ENCODE results near the gene ZNF451. TPM values are rescaled to one million over a fixed set of nuclear protein-coding genes. Genes with fewer than 3 reads are reported as not detected.

The ZNF451 gene
- total RNA-seq, 1 donor from 2014 or later, result 69.3 TPM

- H3K9me3 ChIP-seq (ENCODE audit: insufficient read depth, low read depth, low read length), result no peaks in the 10 kb centered on the region
- H3K9ac ChIP-seq (ENCODE audit: low read length), result peak overlapping the region; percentile 37
- peak overlapping the region; percentile 24 for H3K4me2 ChIP-seq (ENCODE audit: low read length)
- FAIRE-seq, result peak; percentile 23
- TF ChIP-seq CTCF (IDR thresholded peaks at IDR 0.05; ENCODE audit: insufficient read depth, low read depth, low read length) (no peak), EZH2 (IDR thresholded peaks at IDR 0.05; ENCODE audit: insufficient read depth, low read length) (no peak)
- H3K27me3 Mint-ChIP-seq (ENCODE audit: low read depth, unreplicated experiment), result no peaks in the 10 kb centered on the region
- H3K4me3 ChIP-seq (ENCODE audit: insufficient read depth, low read depth, low read length), result no peak overlapping the region
- H3K79me2 ChIP-seq (ENCODE audit: insufficient read depth, low read length), result no peaks in the 10 kb centered on the region
- H3K4me1 Mint-ChIP-seq (ENCODE audit: low read depth, unreplicated experiment), result peaks cover 9% of the 10 kb centered on the region
- no peak overlapping the region for H3K4me3 Mint-ChIP-seq (ENCODE audit: unreplicated experiment)
- no peak overlapping the region for H3K27ac Mint-ChIP-seq (ENCODE audit: unreplicated experiment)
- no peak overlapping the region for H2AFZ ChIP-seq (ENCODE audit: low read depth, low read length)
- H3K27me3 ChIP-seq (ENCODE audit: insufficient read depth, low read length), result no peaks in the 10 kb centered on the region
- DNase-seq (ENCODE audit: low read depth), result peak; percentile 77
- no peaks in the 10 kb centered on the region for H3K9me3 Mint-ChIP-seq (ENCODE audit: unreplicated experiment)
- H3K36me3 ChIP-seq (ENCODE audit: insufficient read depth, low read length), result peaks cover 3% of the 10 kb centered on the region
- H4K20me1 ChIP-seq (ENCODE audit: insufficient read depth, low read length), result no peaks in the 10 kb centered on the region
- peaks cover 2% of the 10 kb centered on the region for H3K36me3 Mint-ChIP-seq (ENCODE audit: low read depth, unreplicated experiment)
- peak overlapping the region; percentile 71 for H3K27ac ChIP-seq (ENCODE audit: low read depth, low read length)
- peaks cover 13% of the 10 kb centered on the region for H3K4me1 ChIP-seq (ENCODE audit: insufficient read depth, low read length)
These were observed 21.9 kb upstream of the ZNF451 start for GRCh38 chr6:57068061-57068460.

- peaks cover 9% of the 10 kb centered on the region for H3K4me1 Mint-ChIP-seq (ENCODE audit: low read depth, unreplicated experiment)
- H3K79me2 ChIP-seq (ENCODE audit: insufficient read depth, low read length), result no peaks in the 10 kb centered on the region
- peak overlapping the region; percentile 1 for H3K27ac ChIP-seq (ENCODE audit: low read depth, low read length)
- H3K9me3 ChIP-seq (ENCODE audit: insufficient read depth, low read depth, low read length), result no peaks in the 10 kb centered on the region
- no peak overlapping the region for H3K4me2 ChIP-seq (ENCODE audit: low read length)
- peaks cover 13% of the 10 kb centered on the region for H3K4me1 ChIP-seq (ENCODE audit: insufficient read depth, low read length)
- H4K20me1 ChIP-seq (ENCODE audit: insufficient read depth, low read length), result no peaks in the 10 kb centered on the region
- H3K27me3 Mint-ChIP-seq (ENCODE audit: low read depth, unreplicated experiment), result no peaks in the 10 kb centered on the region
- H3K27me3 ChIP-seq (ENCODE audit: insufficient read depth, low read length), result no peaks in the 10 kb centered on the region
- FAIRE-seq, result no peak
- no peak for DNase-seq (ENCODE audit: low read depth)
- H3K9me3 Mint-ChIP-seq (ENCODE audit: unreplicated experiment), result no peaks in the 10 kb centered on the region
- H3K4me3 Mint-ChIP-seq (ENCODE audit: unreplicated experiment), result no peak overlapping the region
- peaks cover 3% of the 10 kb centered on the region for H3K36me3 ChIP-seq (ENCODE audit: insufficient read depth, low read length)
- no peak overlapping the region for H2AFZ ChIP-seq (ENCODE audit: low read depth, low read length)
- H3K9ac ChIP-seq (ENCODE audit: low read length), result no peak overlapping the region
- TF ChIP-seq EZH2 (IDR thresholded peaks at IDR 0.05; ENCODE audit: insufficient read depth, low read length) (no peak), CTCF (IDR thresholded peaks at IDR 0.05; ENCODE audit: insufficient read depth, low read depth, low read length) (no peak)
- H3K4me3 ChIP-seq (ENCODE audit: insufficient read depth, low read depth, low read length), result no peak overlapping the region
- H3K36me3 Mint-ChIP-seq (ENCODE audit: low read depth, unreplicated experiment), result peaks cover 4% of the 10 kb centered on the region
- H3K27ac Mint-ChIP-seq (ENCODE audit: unreplicated experiment), result no peak overlapping the region
These were observed 20.8 kb upstream of the ZNF451 start for GRCh38 chr6:57069228-57069627.

- Histone ChIP-seq H3K27ac (ENCODE audit: low read depth, low read length) (peak overlapping the region; percentile 1), H3K4me3 (ENCODE audit: insufficient read depth, low read depth, low read length) (no peak overlapping the region), H3K36me3 (ENCODE audit: insufficient read depth, low read length) (peaks cover 3% of the 10 kb centered on the region), H3K4me1 (ENCODE audit: insufficient read depth, low read length) (peaks cover 9% of the 10 kb centered on the region), H3K27me3 (ENCODE audit: insufficient read depth, low read length) (no peaks in the 10 kb centered on the region), H3K9me3 (ENCODE audit: insufficient read depth, low read depth, low read length) (no peaks in the 10 kb centered on the region), H3K4me2 (ENCODE audit: low read length) (no peak overlapping the region), H2AFZ (ENCODE audit: low read depth, low read length) (no peak overlapping the region), H3K79me2 (ENCODE audit: insufficient read depth, low read length) (no peaks in the 10 kb centered on the region), H3K9ac (ENCODE audit: low read length) (no peak overlapping the region), H4K20me1 (ENCODE audit: insufficient read depth, low read length) (no peaks in the 10 kb centered on the region)
- H3K27ac Mint-ChIP-seq (ENCODE audit: unreplicated experiment), result no peak overlapping the region
- FAIRE-seq, result no peak
- no peak for TF ChIP-seq CTCF (IDR thresholded peaks at IDR 0.05; ENCODE audit: insufficient read depth, low read depth, low read length)
- TF ChIP-seq EZH2 (IDR thresholded peaks at IDR 0.05; ENCODE audit: insufficient read depth, low read length), result no peak
- H3K36me3 Mint-ChIP-seq (ENCODE audit: low read depth, unreplicated experiment), result peaks cover 4% of the 10 kb centered on the region
- DNase-seq (ENCODE audit: low read depth), result no peak
- H3K9me3 Mint-ChIP-seq (ENCODE audit: unreplicated experiment), result no peaks in the 10 kb centered on the region
- H3K27me3 Mint-ChIP-seq (ENCODE audit: low read depth, unreplicated experiment), result no peaks in the 10 kb centered on the region
- no peak overlapping the region for H3K4me3 Mint-ChIP-seq (ENCODE audit: unreplicated experiment)
- peaks cover 3% of the 10 kb centered on the region for H3K4me1 Mint-ChIP-seq (ENCODE audit: low read depth, unreplicated experiment)
These were observed 20.1 kb upstream of the ZNF451 start for GRCh38 chr6:57069920-57070331.

Measured in astrocyte (in vitro differentiated cells and primary cell).